ENCODE measurements around the gene NUP98. TPM values are rescaled to one million over a fixed set of nuclear protein-coding genes. Genes with fewer than 3 reads are reported as not detected.

Gene NUP98
- total RNA-seq, result 62.2 and 124 TPM in 2 replicates

GRCh38 chr11:3797329-3798090, at the start of gene NUP98:
TSS of gene NUP98 (minus strand) at chr11:3797554. CDS start at chr11:3782117, 15,437 bp downstream.

GRCh38 chr11:3840870-3841425, 43.6 kb upstream of the NUP98 start, which contains the start of gene RHOG:
TSS of gene RHOG (minus strand) at chr11:3840959. CDS start at chr11:3828138, 12,821 bp downstream.

GRCh38 chr11:3807909-3808860, 10.8 kb upstream of the NUP98 start, which contains the start of gene PGAP2:
TSS of gene PGAP2 (plus strand) at chr11:3808560. CDS start at chr11:3811260, 2,700 bp downstream.

GRCh38 chr11:3671334-3672254, 125.8 kb downstream of the NUP98 start, which contains the start of gene CHRNA10:
TSS of gene CHRNA10 (minus strand) at chr11:3671384. CDS start at chr11:3671312, 72 bp downstream.

GRCh38 chr11:3644817-3645235, 152.5 kb downstream of the NUP98 start, which contains the start of gene ART1:
TSS of gene ART1 (plus strand) at chr11:3645128. CDS start at chr11:3659214, 14,086 bp downstream.

GRCh38 chr11:3641701-3642070, 155.7 kb downstream of the NUP98 start, which contains the start of gene ART5:
TSS of gene ART5 (minus strand) at chr11:3641992. CDS start at chr11:3641862, 130 bp downstream.

Other genes with a start within 250 kb of the NUP98 start
- not detected in 2 replicates for gene ART5, start 155.6 kb downstream of the NUP98 start, total RNA-seq
- not detected in 2 replicates for gene ART1, start 152.4 kb downstream of the NUP98 start, total RNA-seq
- 0.16 and 0.94 TPM in 2 replicates for gene CHRNA10, start 126.2 kb downstream of the NUP98 start, total RNA-seq
- 6.8 and 13.0 TPM in 2 replicates for gene PGAP2, start 11.0 kb upstream of the NUP98 start, total RNA-seq
- 11.0 and 19.6 TPM in 2 replicates for gene RHOG, start 43.4 kb upstream of the NUP98 start, total RNA-seq
- 19.4 and 48.3 TPM in 2 replicates for gene STIM1, start 58.1 kb upstream of the NUP98 start, total RNA-seq

All from bladder microvascular endothelial cell (primary cell).